Head of caudate nucleus (tissue), 42 donors: ENCODE data around the gene PCDHGA1.
"Not testable (repeated sequence)": the region's sequence is repeated elsewhere in the genome, so short reads cannot be mapped to it uniquely, and the experiment has no call there.

Experiments used
- DNase-seq, 42 donors: peaks; one replicate each; pipeline versions ENCODE4 v3.0.0 to v3.0.0-alpha.2; 2020 to 2021; ENCODE audit warnings: mixed read lengths in 7 of 42
- intact Hi-C: fragments of 100-400 bp; cut with DNase I; formaldehyde crosslinking; loops from one replicate; pipeline ENCODE4 v1.15.0; 2022

Gene PCDHGA1

DNA sequence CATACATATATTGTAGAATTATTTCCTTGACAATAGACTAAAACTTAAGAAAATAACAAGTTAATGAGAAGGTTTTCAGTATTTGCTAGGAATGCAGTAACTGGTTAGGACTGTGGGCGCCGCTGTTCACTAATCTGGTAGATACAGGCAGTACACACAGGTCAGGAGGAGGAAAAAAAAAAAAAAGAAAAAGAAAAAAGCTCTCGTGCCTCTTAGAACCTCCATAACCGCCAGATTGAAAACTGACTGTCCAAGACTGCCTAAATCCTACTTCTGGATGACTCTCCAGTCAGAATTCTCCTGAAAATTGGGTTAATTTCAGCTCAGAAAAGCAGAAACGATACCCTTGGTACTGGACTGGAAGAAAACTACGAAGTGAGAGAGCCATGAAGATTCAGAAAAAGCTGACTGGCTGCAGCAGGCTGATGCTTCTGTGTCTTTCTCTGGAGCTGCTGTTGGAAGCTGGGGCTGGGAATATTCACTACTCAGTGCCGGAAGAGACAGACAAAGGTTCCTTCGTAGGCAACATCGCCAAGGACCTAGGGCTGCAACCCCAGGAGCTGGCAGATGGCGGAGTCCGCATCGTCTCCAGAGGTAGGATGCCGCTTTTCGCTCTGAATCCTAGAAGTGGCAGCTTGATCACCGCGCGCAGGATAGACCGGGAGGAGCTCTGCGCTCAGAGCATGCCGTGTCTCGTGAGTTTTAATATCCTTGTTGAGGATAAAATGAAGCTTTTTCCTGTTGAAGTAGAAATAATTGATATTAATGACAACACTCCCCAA is at the start of gene PCDHGA1:
TSS of gene PCDHGA1 (plus strand) at position 216 of the 782 bp plus-strand sequence.
- DNase-seq = peak in 20 of 42 donors; percentile 6 to 55 (median 30)
- intact Hi-C loops = no loop called here

GRCh38 chr5:141298376-141298775 is 31.9 kb upstream of the PCDHGA1 start:
- no peak for DNase-seq
- intact Hi-C loops = no loop called here

DNA sequence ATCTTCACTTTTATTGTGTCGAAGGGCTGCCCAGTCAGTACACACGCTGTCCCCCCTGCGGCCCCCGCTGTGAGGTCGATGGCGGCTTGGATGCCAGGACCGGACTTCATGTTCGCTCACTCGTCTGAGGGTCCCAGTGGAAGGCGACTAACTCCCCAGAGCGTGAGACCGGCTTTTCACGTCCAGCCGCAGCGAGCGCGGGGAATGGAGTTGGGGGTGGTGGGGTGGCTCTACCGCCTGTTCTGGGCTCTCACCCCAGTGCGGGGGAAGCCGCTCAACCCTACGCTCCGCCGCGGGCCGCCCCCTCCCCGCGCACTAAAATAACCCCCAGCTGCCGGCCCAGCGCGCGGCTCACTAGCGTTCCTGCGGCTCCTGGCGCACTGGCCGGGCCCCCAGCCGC is 26.6 kb upstream of the PCDHGA1 start, which contains the start of gene SLC25A2:
TSS of gene SLC25A2 (minus strand) at position 294 of the 400 bp plus-strand sequence. CDS start at position 110, 184 bp downstream.
- no peak for DNase-seq
- intact Hi-C loops = no loop called here

GRCh38 chr5:141306630-141307029 is 23.7 kb upstream of the PCDHGA1 start:
- no peak for DNase-seq
- intact Hi-C loops = no loop called here

DNA sequence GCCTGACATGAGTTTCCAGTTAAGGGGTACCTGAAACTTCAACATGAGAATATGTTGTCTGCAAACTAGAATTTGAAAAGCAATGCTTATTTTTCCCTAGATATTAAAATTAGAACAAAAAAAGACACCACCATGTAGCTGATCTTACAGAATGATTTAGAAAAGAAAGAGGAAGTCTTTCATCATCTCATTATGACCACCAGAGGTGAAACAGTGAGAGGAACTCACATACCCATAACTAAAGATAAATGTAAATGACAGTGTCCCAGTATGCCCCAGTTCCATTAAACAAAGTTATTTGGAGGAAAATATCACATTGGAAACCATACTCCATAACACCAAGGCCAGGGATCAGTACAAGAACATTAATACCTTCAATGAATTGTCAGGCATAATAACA is 16.6 kb upstream of the PCDHGA1 start:
- intact Hi-C loops = no loop called here

GRCh38 chr5:141316963-141317362 is 13.4 kb upstream of the PCDHGA1 start:
- intact Hi-C loops, DNase-seq: not testable (repeated sequence)

More for the DNA sequence above, 16.6 kb upstream of the PCDHGA1 start:
- no peak for DNase-seq

GRCh38 chr5:141319202-141319601 is 11.1 kb upstream of the PCDHGA1 start:
- intact Hi-C loops = no loop called here

DNA sequence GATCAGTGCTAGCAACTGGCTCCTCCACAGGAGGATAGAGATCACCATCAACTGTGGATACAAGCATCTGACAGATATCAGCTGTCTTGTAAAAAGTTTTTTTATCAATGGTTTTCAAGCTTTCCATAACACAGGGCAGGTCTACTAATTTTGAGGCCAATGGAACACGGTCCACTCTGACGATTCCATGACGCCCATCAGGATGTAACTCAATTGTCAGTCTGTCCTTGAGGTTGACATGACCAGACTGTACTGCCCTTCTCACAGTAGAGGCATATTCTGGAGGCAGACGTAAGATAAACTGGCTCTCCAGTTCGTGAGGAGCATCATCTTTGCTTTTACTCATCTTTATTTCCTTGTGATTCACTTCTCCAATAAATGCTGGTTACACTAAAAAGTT is 10.6 kb upstream of the PCDHGA1 start:
- intact Hi-C loops = loop anchor here (2.0 kb wide), 1 partner anchor 239 kb away; no protein-coding TSS in a partner anchor
- no peak for DNase-seq

More at GRCh38 chr5:141319202-141319601, 11.1 kb upstream of the PCDHGA1 start:
- DNase-seq = no peak

DNA sequence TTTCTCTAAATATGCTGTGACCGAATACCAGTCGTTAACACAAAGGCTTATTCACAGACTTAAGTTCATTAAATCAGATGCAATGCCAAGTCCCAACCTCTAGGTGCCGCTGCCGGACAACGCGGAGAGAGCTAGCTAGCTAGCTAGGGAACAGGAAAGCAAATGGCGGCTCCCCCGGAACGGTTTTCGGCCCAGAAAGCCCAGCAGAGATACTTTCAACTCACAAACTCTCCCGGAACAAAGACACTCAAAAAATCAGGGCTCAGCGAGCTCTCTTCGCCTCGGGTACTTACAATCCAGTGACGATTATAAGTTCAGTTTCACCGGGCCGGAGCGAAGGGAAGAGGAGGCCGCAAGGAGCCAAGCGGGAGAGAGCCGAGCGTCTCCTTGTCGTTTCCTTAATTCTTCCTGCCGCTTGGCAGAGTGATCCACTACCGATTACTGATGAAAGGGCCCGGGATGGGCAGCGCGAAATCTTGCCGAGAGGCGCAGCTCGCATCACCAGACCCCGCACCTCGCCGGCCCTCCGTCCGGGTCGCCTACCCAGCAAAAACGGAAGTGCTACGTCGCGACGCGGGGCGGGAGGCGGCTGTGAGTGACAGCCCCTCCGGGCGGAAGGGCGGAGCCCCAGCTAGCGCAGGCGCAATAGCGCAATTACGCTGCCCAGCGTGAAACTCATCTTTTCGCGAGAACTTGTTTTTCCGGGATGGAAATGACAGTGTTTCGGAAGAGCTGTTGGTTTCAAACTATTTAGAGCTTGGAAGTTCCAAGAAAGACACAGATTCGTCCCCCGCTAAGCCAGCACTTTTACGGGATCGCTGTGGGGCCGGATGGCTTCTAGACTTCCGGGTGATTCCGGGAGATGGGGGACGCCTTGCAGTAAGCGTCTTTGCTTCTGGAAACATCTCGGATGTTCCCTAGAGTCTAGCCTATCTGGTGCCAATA is 9.8 kb upstream of the PCDHGA1 start, which contains the start of gene TAF7:
TSS of gene TAF7 (minus strand) at position 560 of the 945 bp plus-strand sequence. CDS start 740 bp downstream, outside the sequence.
- peak; percentile 80 to 96 (median 92) for DNase-seq
- intact Hi-C loops = loop anchor here (2.0 kb wide), 1 partner anchor 238 kb away; no protein-coding TSS in a partner anchor

- DNase-seq = no peak
- intact Hi-C loops = no loop called here
These were observed 8.1 kb upstream of the PCDHGA1 start for GRCh38 chr5:141322261-141322660.

DNA sequence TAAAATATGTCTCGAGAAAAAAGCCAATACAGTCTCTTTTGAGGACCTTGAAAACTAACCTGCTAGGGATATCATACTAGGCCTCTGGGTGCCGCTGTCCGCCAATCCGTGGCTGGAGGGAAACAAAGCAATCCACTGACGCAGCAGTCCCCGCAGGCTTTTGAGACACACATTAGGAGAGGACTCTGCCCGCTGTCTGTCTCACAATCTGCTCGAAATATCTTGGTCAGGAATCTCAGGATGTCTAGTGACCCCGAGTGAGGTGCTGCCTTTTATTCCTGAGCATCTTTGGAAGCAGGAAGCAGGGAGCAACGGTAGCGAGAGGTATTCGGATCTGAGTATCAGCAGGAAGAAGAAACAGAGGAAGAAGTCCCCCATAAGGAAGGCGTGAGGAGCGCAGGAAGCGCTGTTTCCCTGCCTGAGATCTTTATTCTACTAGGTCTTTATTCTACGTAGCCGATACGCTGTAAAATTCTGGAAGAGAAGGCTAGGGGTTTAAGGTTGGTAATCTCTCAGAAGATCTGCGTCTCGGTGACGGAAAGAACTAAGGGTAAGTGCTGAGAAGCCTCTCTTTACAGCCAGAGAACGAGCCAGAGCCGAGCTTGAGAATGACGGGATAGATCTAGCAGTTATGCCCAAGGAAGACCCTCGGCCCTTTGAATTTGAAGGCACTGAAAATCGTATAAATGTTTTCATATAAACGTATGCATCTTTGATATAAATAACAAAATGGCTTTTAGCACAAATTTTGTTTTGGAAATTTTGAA is 4.0 kb upstream of the PCDHGA1 start:
- peak; percentile 67 to 91 (median 83) for DNase-seq
- intact Hi-C loops = no loop called here

DNA sequence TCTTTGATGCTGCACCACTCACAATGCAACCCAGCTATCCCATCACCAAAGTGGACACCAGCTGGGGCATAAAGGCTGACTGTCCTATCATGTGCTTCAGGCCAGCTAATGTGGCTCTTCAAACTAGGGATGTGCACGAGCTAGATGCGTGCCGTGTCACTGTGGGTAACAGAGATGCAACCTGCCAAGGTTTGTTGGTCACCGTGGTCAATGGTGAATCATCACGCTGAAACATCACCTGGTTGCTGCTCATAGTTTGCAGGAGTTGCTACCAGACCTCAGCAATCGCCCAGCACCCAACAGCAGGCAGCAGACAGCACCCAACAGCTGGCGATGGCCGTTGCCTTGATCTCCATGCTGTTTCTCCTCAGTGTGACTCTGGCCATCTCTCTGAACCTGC is 2.1 kb upstream of the PCDHGA1 start:
- intact Hi-C loops = no loop called here
- no peak for DNase-seq

- intact Hi-C loops, DNase-seq: not testable (repeated sequence)
These were observed 2.3 kb downstream of the PCDHGA1 start for GRCh38 chr5:141332571-141332970.

DNA sequence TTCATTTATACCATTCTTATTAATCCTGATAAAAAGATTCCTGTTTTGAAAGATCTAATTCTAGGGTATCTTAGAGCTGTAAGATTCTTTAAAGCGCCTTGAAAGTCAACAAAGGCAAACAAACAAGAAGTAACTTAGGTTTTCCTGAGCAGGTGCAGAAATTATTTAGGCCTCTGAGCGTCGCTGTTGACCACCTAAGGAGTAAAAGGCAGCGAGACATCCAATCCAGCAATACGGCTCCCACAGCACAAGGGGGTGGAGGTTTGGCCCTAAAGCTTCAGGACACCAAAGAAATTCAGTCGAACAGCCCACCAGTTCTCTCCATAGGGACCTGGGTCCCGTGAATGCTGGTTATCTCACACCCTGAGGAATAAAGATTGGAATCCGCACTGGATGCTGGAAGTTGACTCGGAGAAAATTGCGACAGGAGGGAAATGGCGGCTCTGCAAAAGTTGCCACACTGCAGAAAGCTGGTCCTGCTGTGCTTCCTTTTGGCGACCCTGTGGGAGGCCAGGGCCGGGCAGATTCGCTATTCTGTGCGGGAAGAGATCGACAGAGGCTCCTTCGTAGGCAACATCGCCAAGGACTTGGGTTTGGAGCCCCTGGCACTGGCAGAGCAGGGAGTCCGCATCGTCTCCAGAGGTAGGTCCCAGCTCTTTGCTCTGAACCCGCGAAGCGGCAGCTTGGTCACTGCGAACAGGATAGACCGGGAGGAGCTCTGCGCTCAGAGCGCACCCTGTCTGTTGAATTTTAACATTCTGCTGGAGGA is 8.4 kb downstream of the PCDHGA1 start, which contains the start of gene PCDHGA2:
TSS of gene PCDHGA2 (plus strand) at position 223 of the 769 bp plus-strand sequence.
- intact Hi-C loops = no loop called here
- no peak for DNase-seq

DNA sequence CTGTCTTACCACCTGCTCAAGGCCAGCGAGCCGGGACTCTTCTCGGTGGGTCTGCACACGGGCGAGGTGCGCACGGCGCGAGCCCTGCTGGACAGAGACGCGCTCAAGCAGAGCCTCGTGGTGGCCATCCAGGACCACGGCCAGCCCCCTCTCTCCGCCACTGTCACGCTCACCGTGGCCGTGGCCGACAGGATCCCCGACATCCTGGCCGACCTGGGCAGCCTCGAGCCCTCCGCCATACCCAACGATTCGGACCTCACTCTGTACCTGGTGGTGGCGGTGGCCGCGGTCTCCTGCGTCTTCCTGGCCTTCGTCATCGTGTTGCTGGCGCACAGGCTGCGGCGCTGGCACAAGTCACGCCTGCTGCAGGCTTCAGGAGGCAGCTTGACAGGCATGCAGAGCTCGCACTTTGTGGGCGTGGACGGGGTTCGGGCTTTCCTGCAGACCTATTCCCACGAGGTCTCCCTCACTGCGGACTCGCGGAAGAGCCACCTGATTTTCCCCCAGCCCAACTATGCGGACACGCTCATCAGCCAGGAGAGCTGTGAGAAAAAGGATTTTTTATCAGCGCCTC is 10.6 kb downstream of the PCDHGA1 start:
- DNase-seq, intact Hi-C loops: not testable (repeated sequence)

DNA sequence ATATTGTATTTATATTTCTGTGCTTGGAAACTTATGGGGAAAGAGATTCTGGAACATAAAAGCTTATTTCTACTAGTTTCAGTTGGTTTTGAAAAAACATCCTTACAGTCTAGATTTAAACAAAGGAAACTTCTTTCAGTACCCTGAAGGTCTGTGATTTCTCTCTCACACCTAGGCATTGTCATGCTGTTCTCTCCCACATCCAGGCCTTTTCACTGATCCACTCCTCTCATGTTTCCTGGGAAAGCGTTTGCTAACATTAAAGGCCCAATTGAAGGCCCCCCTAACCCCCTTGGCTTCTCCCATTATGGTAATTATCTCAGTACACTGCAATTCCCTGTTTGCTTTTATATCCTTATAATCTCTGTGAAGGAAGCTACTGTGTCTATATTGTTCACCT is 12.5 kb downstream of the PCDHGA1 start:
- no peak for DNase-seq
- intact Hi-C loops = no loop called here

DNA sequence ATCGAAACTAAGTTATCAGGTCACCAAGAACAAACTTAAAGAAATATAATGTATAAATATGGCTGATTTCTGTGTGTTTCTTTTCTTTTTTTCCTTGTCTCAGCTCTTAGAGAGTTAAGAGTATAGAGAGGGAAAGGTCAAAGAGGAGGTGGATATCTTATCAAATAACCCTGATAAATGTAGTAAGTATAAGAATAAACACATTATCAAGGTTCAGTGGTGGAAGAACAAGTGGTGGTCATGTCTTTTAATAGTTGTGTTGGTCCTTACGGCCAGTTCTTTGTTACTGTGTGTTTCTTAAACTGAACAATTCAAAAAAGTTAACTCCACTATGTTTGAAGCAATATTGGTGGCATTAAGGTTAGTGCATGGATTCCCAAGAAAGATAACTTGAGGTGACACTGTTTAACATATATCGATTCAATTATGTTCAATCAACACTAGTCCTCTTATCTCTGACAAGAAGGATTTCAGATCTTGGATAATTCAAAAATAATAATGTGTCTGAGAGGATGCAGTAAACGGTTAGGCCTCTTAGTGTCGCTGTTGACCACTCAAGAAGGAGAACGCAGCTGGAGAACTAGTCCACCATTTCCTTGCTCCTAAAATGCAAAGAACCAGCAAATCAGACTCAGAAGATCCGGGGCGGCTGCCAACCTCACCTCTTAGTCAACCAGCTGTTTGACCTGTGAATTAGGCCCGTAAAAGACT is 13.1 kb downstream of the PCDHGA1 start, which contains the start of gene PCDHGA3:
TSS of gene PCDHGA3 (plus strand) at position 588 of the 711 bp plus-strand sequence. CDS start 205 bp downstream, outside the sequence.
- intact Hi-C loops = no loop called here
- no peak for DNase-seq
